HepG2 (cell line): Measurements from ENCODE around the gene TEX14.

Experiments
- CTCF ChIP-seq: sonication (generic); formaldehyde crosslinking; IDR thresholded peaks from 2 replicates; pipeline ENCODE4 v1.5.0; 2020; ENCODE audit warnings: mild to moderate bottlenecking, missing genetic modification reagents, moderate library complexity
- FOXJ3 ChIP-seq: sonication (generic); formaldehyde crosslinking; IDR thresholded peaks from 2 replicates; pipeline ENCODE4 v1.4.0; 2020; ENCODE audit warnings: missing genetic modification reagents, mild to moderate bottlenecking, borderline replicate concordance
- HCFC1 ChIP-seq: fragments of 150-350 bp; IDR thresholded peaks from 2 replicates; pipeline ENCODE4 v1.6.1; 2014; ENCODE audit warnings: low read depth, low read length
- POLR2A ChIP-seq, 2 experiments: IDR thresholded peaks; 2 replicates each; pipeline ENCODE4 v1.6.1; 2011; ENCODE audit warnings: low read depth in 2 of 2, low read length in 2 of 2, mild to moderate bottlenecking in 1 of 2, moderate library complexity in 1 of 2; ENCODE audit not compliant: insufficient read depth in 1 of 2
- UBTF ChIP-seq: sonication (generic); formaldehyde crosslinking; IDR thresholded peaks from 2 replicates; pipeline ENCODE4 v1.4.0; 2020; ENCODE audit warnings: mild to moderate bottlenecking, missing genetic modification reagents
- ZNF180 ChIP-seq: sonication (generic); formaldehyde crosslinking; IDR thresholded peaks from 2 replicates; pipeline ENCODE4 v1.4.0; 2020; ENCODE audit warnings: low read depth, missing genetic modification reagents, borderline replicate concordance

- no peak for TF ChIP-seq ZNF180 (CRISPR knock-in tag)
- TF ChIP-seq CTCF (CRISPR knock-in tag): no peak
- no peak for TF ChIP-seq FOXJ3 (CRISPR knock-in tag)
- no peak for TF ChIP-seq POLR2A (IDR thresholded peaks at IDR 0.05; ENCODE audit: insufficient read depth in 1 of 2, low read depth in 2 of 2, low read length in 2 of 2)
- peak; percentile 27; the same call in 1 of the 2 replicates for TF ChIP-seq UBTF (CRISPR knock-in tag)
- no peak for TF ChIP-seq HCFC1
Observed at GRCh38 chr17:58531661-58532554, 159.9 kb downstream of the TEX14 start.
